Measurements from ENCODE around the gene DNAAF1.

DNA sequence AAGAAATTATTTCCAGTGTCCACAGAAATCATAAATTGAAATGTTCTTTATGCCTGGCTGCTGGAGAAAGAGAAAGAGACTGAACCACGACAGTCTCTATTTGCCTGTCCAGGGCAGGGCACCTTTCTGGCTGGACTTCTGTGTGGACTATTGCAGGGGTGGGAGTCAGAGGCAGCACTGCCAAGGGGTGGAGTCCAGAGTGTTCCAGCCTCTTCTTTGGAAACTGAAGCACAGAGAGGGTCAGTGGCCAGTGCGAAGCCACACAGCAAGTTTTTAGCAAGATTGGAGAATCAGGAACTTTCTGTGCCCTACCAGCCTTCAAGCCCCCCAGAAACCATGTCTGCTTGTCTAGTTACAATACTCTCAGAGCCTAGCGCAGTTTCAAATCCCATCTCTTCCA, 79.4 kb downstream of the DNAAF1 start:
- TF ChIP-seq, protein P1, sequence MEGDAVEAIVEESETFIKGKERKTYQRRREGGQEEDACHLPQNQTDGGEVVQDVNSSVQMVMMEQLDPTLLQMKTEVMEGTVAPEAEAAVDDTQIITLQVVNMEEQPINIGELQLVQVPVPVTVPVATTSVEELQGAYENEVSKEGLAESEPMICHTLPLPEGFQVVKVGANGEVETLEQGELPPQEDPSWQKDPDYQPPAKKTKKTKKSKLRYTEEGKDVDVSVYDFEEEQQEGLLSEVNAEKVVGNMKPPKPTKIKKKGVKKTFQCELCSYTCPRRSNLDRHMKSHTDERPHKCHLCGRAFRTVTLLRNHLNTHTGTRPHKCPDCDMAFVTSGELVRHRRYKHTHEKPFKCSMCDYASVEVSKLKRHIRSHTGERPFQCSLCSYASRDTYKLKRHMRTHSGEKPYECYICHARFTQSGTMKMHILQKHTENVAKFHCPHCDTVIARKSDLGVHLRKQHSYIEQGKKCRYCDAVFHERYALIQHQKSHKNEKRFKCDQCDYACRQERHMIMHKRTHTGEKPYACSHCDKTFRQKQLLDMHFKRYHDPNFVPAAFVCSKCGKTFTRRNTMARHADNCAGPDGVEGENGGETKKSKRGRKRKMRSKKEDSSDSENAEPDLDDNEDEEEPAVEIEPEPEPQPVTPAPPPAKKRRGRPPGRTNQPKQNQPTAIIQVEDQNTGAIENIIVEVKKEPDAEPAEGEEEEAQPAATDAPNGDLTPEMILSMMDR (IDR thresholded peaks at IDR 0.05), result no peak
- TF ChIP-seq POLR2A (IDR thresholded peaks at IDR 0.05), result no peak

Data from esophagus squamous epithelium (tissue), 4 donors.